COLO668 (cell line): ENCODE results near the gene CFAP45.

Experiments
- DNase-seq: peaks from one replicate; lab custom pipeline; 2025; ENCODE audit not compliant: unreplicated experiment; lab: John Stamatoyannopoulos, UW

The CFAP45 gene

GRCh38 chr1:159936273-159936904 is 36.4 kb upstream of the CFAP45 start:
- peak; percentile 73 for DNase-seq

- no peak for DNase-seq
Observed at GRCh38 chr1:159935719-159936272, 35.8 kb upstream of the CFAP45 start.

- DNase-seq: no peak
Observed at GRCh38 chr1:159935305-159935704, 35.3 kb upstream of the CFAP45 start.

GRCh38 chr1:159934136-159935039 is 34.4 kb upstream of the CFAP45 start:
- DNase-seq: no peak

GRCh38 chr1:159933347-159933746 is 33.4 kb upstream of the CFAP45 start:
- DNase-seq: no peak

GRCh38 chr1:159932296-159933285 is 32.6 kb upstream of the CFAP45 start:
- no peak for DNase-seq

GRCh38 chr1:159931795-159932173 is 31.8 kb upstream of the CFAP45 start:
- no peak for DNase-seq

GRCh38 chr1:159931101-159931794 is 31.3 kb upstream of the CFAP45 start:
- no peak for DNase-seq

- DNase-seq: no peak
Observed at GRCh38 chr1:159930634-159931033, 30.7 kb upstream of the CFAP45 start.

GRCh38 chr1:159930216-159930615 is 30.3 kb upstream of the CFAP45 start:
- no peak for DNase-seq

GRCh38 chr1:159929155-159930051 is 29.4 kb upstream of the CFAP45 start:
- DNase-seq: peak; percentile 94

GRCh38 chr1:159928491-159929050 is 28.6 kb upstream of the CFAP45 start:
- DNase-seq: peak; percentile 38

GRCh38 chr1:159927849-159928431 is 28.0 kb upstream of the CFAP45 start:
- peak; percentile 57 for DNase-seq

GRCh38 chr1:159927211-159927848 is 27.4 kb upstream of the CFAP45 start:
- DNase-seq: no peak

- DNase-seq: no peak
Observed at GRCh38 chr1:159925719-159926078, 25.7 kb upstream of the CFAP45 start.

- no peak for DNase-seq
Observed at GRCh38 chr1:159924791-159925718, 25.1 kb upstream of the CFAP45 start, which contains the start of gene TAGLN2. Gene TAGLN2 (minus strand): TSS chr1:159925507. CDS start chr1:159920509, 4,998 bp downstream.
